CD4-positive, alpha-beta memory T cell (primary cell): Measurements from ENCODE around the gene GON4L. TPM values are rescaled to one million over a fixed set of nuclear protein-coding genes. Genes with fewer than 3 reads are reported as not detected.
A peak's percentile ranks its signal among the peaks of the same experiment; 100 is the strongest.
"Not testable (repeated sequence)": the region's sequence is repeated elsewhere in the genome, so short reads cannot be mapped to it uniquely, and the experiment has no call there.

Experiments used
- CTCF ChIA-PET: fragments of 350-600 bp; sonication (Branson Sonifier 250); formaldehyde crosslinking; loops from one replicate; lab custom pipeline; 2021; ENCODE audit warnings: inconsistent platforms; ENCODE audit not compliant: partially characterized antibody; lab: Charles Lee
- POLR2A ChIA-PET: fragments of 350-600 bp; sonication (Branson Sonifier 250); formaldehyde crosslinking; loops from one replicate; lab custom pipeline; 2021; ENCODE audit not compliant: partially characterized antibody; lab: Charles Lee
- DNase-seq, 5 donors: peaks; one replicate each; pipeline versions ENCODE4 v3.0.0 to v3.0.0-alpha.2; 2020 to 2022; ENCODE audit warnings: mixed read lengths in 1 of 5
- H3K27ac ChIP-seq: one replicate; pipeline ENCODE4 v1.7.0; 2013; ENCODE audit warnings: low read depth, low read length
- H3K27me3 ChIP-seq: 2 replicates; pipeline ENCODE4 v1.7.0; 2013; ENCODE audit warnings: mild to moderate bottlenecking, low read length, moderate library complexity; ENCODE audit not compliant: insufficient read depth
- H3K36me3 ChIP-seq: 2 replicates; pipeline ENCODE4 v1.7.0; 2013; ENCODE audit warnings: mild to moderate bottlenecking, low read length, moderate library complexity; ENCODE audit not compliant: insufficient read depth
- H3K4me1 ChIP-seq: 2 replicates; pipeline ENCODE4 v1.7.0; 2013; ENCODE audit warnings: mild to moderate bottlenecking, low read length, moderate library complexity; ENCODE audit not compliant: insufficient read depth
- H3K4me3 ChIP-seq, 2 donors: one replicate each; pipeline ENCODE4 v1.7.0; 2013; ENCODE audit warnings: low read length in 2 of 2, mild to moderate bottlenecking in 1 of 2
- H3K9me3 ChIP-seq, 2 donors: one replicate each; pipeline ENCODE4 v1.7.0; 2013; ENCODE audit warnings: low read length in 2 of 2, control low read depth in 1 of 2; ENCODE audit not compliant: control insufficient read depth in 1 of 2
- H3K27ac Mint-ChIP-seq, 7 donors: one replicate each; pipeline ENCODE4 v1.8.0; 2020 to 2021; ENCODE audit warnings: mixed read lengths in 7 of 7, mild to moderate bottlenecking in 6 of 7, inconsistent platforms in 3 of 7, moderate library complexity in 3 of 7
- H3K27me3 Mint-ChIP-seq, 2 donors: one replicate each; pipeline ENCODE4 v1.8.0; 2020 to 2021; ENCODE audit warnings: mixed read lengths in 2 of 2
- H3K36me3 Mint-ChIP-seq, 2 donors: one replicate each; pipeline ENCODE4 v1.8.0; 2020 to 2021; ENCODE audit warnings: mixed read lengths in 2 of 2, inconsistent platforms in 1 of 2, mild to moderate bottlenecking in 1 of 2
- H3K4me1 Mint-ChIP-seq, 4 donors: one replicate each; pipeline ENCODE4 v1.8.0; 2020 to 2021; ENCODE audit warnings: mixed read lengths in 4 of 4, mild to moderate bottlenecking in 1 of 4
- H3K4me3 Mint-ChIP-seq, 8 donors: one replicate each; pipeline ENCODE4 v1.8.0; 2020 to 2021; ENCODE audit warnings: mixed read lengths in 8 of 8, mild to moderate bottlenecking in 7 of 8, moderate library complexity in 6 of 8, inconsistent platforms in 3 of 8
- H3K9me3 Mint-ChIP-seq, 8 donors: one replicate each; pipeline ENCODE4 v1.8.0; 2020 to 2021; ENCODE audit warnings: mixed read lengths in 8 of 8, mild to moderate bottlenecking in 5 of 8, inconsistent platforms in 3 of 8, moderate library complexity in 1 of 8
- intact Hi-C: fragments of 100-400 bp; cut with micrococcal nuclease; formaldehyde crosslinking; loops from one replicate; pipeline ENCODE4 v1.15.1; 2023
- polyA plus RNA-seq, 2 donors: library from polyadenylated mRNA; unstranded; fragments of 300-500 nt; fragmentation: Illumina TruSeq; gene quantifications; one replicate each; pipeline ENCODE4 v1.2.3, GENCODE V29; 2021
- total RNA-seq, 2 experiments: library from RNA; stranded (reverse); gene quantifications; one replicate each; pipeline ENCODE4 v1.2.3, GENCODE V29; 2021

Gene GON4L
- total and polyA plus RNA-seq, 4 experiments from 2014 or later = 9.3 to 134 (median 84.8) TPM

- Histone ChIP-seq H3K4me1 (peaks cover 14% of the 10 kb centered on the region), H3K27me3 (no peaks in the 10 kb centered on the region), H3K9me3 (no peaks in the 10 kb centered on the region), H3K4me3 (no peak overlapping the region), H3K36me3 (peaks cover 24% of the 10 kb centered on the region), H3K27ac (no peak overlapping the region)
- Mint-ChIP-seq H3K36me3 (peaks cover 24 to 43% of the 10 kb centered on the region in 2 donors), H3K27ac (peak overlapping the region in 3 of 7 donors; percentile 10 to 47 (median 19)), H3K27me3 (no peaks in the 10 kb centered on the region), H3K4me1 (peaks cover 14 to 16% (median 14%) of the 10 kb centered on the region in 4 donors), H3K9me3 (no peaks in the 10 kb centered on the region), H3K4me3 (no peak overlapping the region)
- no peak for DNase-seq
- CTCF ChIA-PET = interaction anchor here (1.1 to 1.8 kb wide), 3 partner anchors 11 to 92 kb away, joined by 3 to 5 read pairs (median 4); no protein-coding TSS in a partner anchor
- POLR2A ChIA-PET = interaction anchor here (1.0 kb wide), 1 partner anchor 8 kb away, joined by 4 read pairs; no protein-coding TSS in a partner anchor
- intact Hi-C loops = no loop called here
Measured at GRCh38 chr1:155897746-155898145, 40.7 kb upstream of the GON4L start.

- H3K9me3 ChIP-seq, CTCF ChIA-PET, H3K27me3 ChIP-seq, H3K4me3 Mint-ChIP-seq, intact Hi-C loops, H3K27ac ChIP-seq, H3K4me3 ChIP-seq, H3K9me3 Mint-ChIP-seq, POLR2A ChIA-PET, DNase-seq, H3K27me3 Mint-ChIP-seq: not testable (repeated sequence)
- Mint-ChIP-seq H3K4me1 (peaks cover 15 to 19% (median 15%) of the 10 kb centered on the region in 4 donors), H3K36me3 (peaks cover 20 to 40% of the 10 kb centered on the region in 2 donors), H3K27ac (peak overlapping the region in 1 of 7 donors; percentile 36)
- H3K4me1 ChIP-seq = peaks cover 14% of the 10 kb centered on the region
- H3K36me3 ChIP-seq = peaks cover 20% of the 10 kb centered on the region
Measured at GRCh38 chr1:155896476-155896875, 39.5 kb upstream of the GON4L start.

DNA sequence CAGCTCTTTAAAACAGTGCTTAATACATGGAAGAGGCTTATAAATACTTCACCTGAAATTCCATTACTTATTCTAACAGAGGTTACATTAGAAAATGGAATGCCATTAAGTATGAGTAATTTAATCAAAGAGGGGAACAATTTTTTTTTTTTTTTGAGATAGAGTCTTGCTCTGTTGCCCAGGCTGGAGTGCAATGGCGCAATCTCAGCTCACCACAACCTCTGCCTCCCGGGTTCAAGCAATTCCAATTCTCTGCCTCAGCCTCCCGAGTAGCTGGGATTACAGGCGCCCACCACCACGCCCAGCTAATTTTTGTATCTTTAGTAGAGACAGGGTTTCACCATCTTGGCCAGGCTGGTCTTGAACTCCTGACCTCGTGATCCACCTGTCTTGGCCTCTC lies 38.6 kb upstream of the GON4L start:
- H3K27me3 ChIP-seq, H3K4me3 Mint-ChIP-seq, H3K27me3 Mint-ChIP-seq, H3K27ac Mint-ChIP-seq, H3K9me3 Mint-ChIP-seq, H3K9me3 ChIP-seq, intact Hi-C loops, H3K27ac ChIP-seq, CTCF ChIA-PET, DNase-seq, H3K4me3 ChIP-seq: not testable (repeated sequence)
- POLR2A ChIA-PET = interaction anchor here (0.6 kb wide), 1 partner anchor 34 kb away, joined by 3 read pairs; no protein-coding TSS in a partner anchor
- Mint-ChIP-seq H3K36me3 (peaks cover 19 to 34% of the 10 kb centered on the region in 2 donors), H3K4me1 (peaks cover 15 to 19% (median 15%) of the 10 kb centered on the region in 4 donors)
- Histone ChIP-seq H3K4me1 (peaks cover 14% of the 10 kb centered on the region), H3K36me3 (peaks cover 12% of the 10 kb centered on the region)

GRCh38 chr1:155893389-155894142 lies 36.6 kb upstream of the GON4L start:
- Histone ChIP-seq H3K4me1 (peaks cover 14% of the 10 kb centered on the region), H3K27me3 (no peaks in the 10 kb centered on the region), H3K9me3 (no peaks in the 10 kb centered on the region), H3K27ac (no peak overlapping the region), H3K36me3 (no peaks in the 10 kb centered on the region), H3K4me3 (no peak overlapping the region)
- ChIA-PET POLR2A (interaction anchor here (1.1 to 1.9 kb wide), 3 partner anchors 10 to 148 kb away, joined by 3 to 6 read pairs (median 5); partner anchors contain the start of gene SYT11), CTCF (interaction anchor here (0.7 to 1.9 kb wide), 3 partner anchors 11 to 813 kb away, joined by 3 to 4 read pairs (median 4); no protein-coding TSS in a partner anchor)
- Mint-ChIP-seq H3K4me1 (peaks cover 9 to 19% (median 13%) of the 10 kb centered on the region in 4 donors), H3K9me3 (no peaks in the 10 kb centered on the region), H3K27me3 (no peaks in the 10 kb centered on the region), H3K36me3 (peaks cover 6 to 14% of the 10 kb centered on the region in 2 donors), H3K4me3 (peak overlapping the region in 2 of 8 donors; percentile 11 to 13), H3K27ac (peak overlapping the region; percentile 36 to 93 (median 75))
- intact Hi-C loops = no loop called here
- DNase-seq = peak; percentile 35 to 46 (median 37)

DNA sequence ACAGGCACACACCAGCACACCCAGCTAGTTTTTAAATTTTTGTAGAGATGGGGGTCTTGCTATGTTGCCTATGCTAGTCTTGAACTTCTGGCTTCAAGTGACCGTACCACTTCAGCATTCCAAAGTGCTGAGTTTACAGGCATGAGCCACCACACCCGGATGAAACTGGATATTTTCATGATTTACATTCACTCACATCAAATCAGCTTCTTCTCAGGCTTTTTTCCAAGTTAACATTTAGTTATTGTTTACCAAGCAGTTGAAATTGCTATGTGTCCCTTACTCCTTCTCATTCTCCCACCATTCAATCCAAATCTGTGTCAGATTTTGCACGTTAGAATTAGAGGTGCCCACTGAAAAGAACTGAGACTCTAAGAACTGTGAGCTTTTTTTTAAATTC lies 35.8 kb upstream of the GON4L start:
- intact Hi-C loops = no loop called here
- H3K9me3 ChIP-seq = no peaks in the 10 kb centered on the region
- peaks cover 14% of the 10 kb centered on the region for H3K4me1 ChIP-seq
- H3K4me3 ChIP-seq = no peak overlapping the region
- H3K4me3 Mint-ChIP-seq = no peak overlapping the region
- H3K27me3 Mint-ChIP-seq = no peaks in the 10 kb centered on the region
- H3K9me3 Mint-ChIP-seq = no peaks in the 10 kb centered on the region
- H3K4me1 Mint-ChIP-seq = peaks cover 9 to 19% (median 13%) of the 10 kb centered on the region in 4 donors
- H3K27ac Mint-ChIP-seq = peak overlapping the region in 6 of 7 donors; percentile 43 to 93 (median 74)
- H3K36me3 ChIP-seq = no peaks in the 10 kb centered on the region
- H3K27ac ChIP-seq = no peak overlapping the region
- DNase-seq = no peak
- CTCF ChIA-PET = interaction anchor here (1.3 to 1.9 kb wide), 2 partner anchors 10 to 12 kb away, joined by 4 read pairs; no protein-coding TSS in a partner anchor
- POLR2A ChIA-PET = interaction anchor here (1.1 to 1.8 kb wide), 2 partner anchors 33 to 147 kb away, joined by 3 to 6 read pairs; partner anchors contain the start of gene SYT11
- H3K27me3 ChIP-seq = no peaks in the 10 kb centered on the region
- peaks cover 4 to 10% of the 10 kb centered on the region in 2 donors for H3K36me3 Mint-ChIP-seq

- Mint-ChIP-seq H3K27me3 (no peaks in the 10 kb centered on the region), H3K4me3 (no peak overlapping the region), H3K9me3 (no peaks in the 10 kb centered on the region), H3K4me1 (peaks cover 9 to 19% (median 12%) of the 10 kb centered on the region in 4 donors), H3K36me3 (peaks cover 0 to 7% of the 10 kb centered on the region in 2 donors), H3K27ac (peak overlapping the region in 1 of 7 donors; percentile 64)
- ChIA-PET POLR2A (no interaction called here), CTCF (interaction anchor here (0.8 kb wide), 1 partner anchor 13 kb away, joined by 3 read pairs; no protein-coding TSS in a partner anchor)
- H3K9me3 ChIP-seq = no peaks in the 10 kb centered on the region
- no peaks in the 10 kb centered on the region for H3K27me3 ChIP-seq
- intact Hi-C loops = no loop called here
- no peak overlapping the region for H3K4me3 ChIP-seq
- H3K27ac ChIP-seq = no peak overlapping the region
- H3K36me3 ChIP-seq = no peaks in the 10 kb centered on the region
- DNase-seq = no peak
- H3K4me1 ChIP-seq = peaks cover 14% of the 10 kb centered on the region
Measured at GRCh38 chr1:155890251-155890650, 33.2 kb upstream of the GON4L start.

DNA sequence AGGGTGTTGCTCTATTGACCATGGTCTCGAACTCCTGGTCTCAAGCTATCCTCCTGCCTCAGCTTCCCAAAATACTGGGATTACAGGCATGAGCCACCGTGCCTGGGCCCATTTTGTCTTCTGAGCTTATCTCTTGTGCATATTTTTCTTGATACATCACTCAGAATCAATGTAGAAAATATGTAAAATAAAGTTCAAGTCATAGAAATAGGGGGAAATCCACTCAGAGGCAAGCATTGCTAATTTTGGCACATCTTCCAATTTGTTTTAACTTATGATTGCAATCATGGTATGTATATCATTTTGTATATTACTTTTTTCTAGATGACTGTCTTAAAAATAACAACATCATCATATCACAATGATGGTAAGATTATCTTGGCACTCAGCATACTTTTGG lies 32.6 kb upstream of the GON4L start:
- ChIA-PET CTCF (interaction anchor here (0.6 kb wide), 1 partner anchor 177 kb away, joined by 3 read pairs; no protein-coding TSS in a partner anchor), POLR2A (interaction anchor here (1.0 kb wide), 1 partner anchor 12 kb away, joined by 3 read pairs; no protein-coding TSS in a partner anchor)
- Mint-ChIP-seq H3K9me3 (no peaks in the 10 kb centered on the region), H3K4me1 (peaks cover 9 to 19% (median 12%) of the 10 kb centered on the region in 4 donors), H3K27ac (no peak overlapping the region), H3K36me3 (peaks cover 0 to 8% of the 10 kb centered on the region in 2 donors), H3K27me3 (no peaks in the 10 kb centered on the region), H3K4me3 (no peak overlapping the region)
- no peak overlapping the region for H3K27ac ChIP-seq
- H3K4me1 ChIP-seq = peaks cover 14% of the 10 kb centered on the region
- no peak for DNase-seq
- no peak overlapping the region for H3K4me3 ChIP-seq
- H3K9me3 ChIP-seq = no peaks in the 10 kb centered on the region
- intact Hi-C loops = no loop called here
- no peaks in the 10 kb centered on the region for H3K27me3 ChIP-seq
- no peaks in the 10 kb centered on the region for H3K36me3 ChIP-seq
